ENCODE results near the gene GABARAPL1.

DNA sequence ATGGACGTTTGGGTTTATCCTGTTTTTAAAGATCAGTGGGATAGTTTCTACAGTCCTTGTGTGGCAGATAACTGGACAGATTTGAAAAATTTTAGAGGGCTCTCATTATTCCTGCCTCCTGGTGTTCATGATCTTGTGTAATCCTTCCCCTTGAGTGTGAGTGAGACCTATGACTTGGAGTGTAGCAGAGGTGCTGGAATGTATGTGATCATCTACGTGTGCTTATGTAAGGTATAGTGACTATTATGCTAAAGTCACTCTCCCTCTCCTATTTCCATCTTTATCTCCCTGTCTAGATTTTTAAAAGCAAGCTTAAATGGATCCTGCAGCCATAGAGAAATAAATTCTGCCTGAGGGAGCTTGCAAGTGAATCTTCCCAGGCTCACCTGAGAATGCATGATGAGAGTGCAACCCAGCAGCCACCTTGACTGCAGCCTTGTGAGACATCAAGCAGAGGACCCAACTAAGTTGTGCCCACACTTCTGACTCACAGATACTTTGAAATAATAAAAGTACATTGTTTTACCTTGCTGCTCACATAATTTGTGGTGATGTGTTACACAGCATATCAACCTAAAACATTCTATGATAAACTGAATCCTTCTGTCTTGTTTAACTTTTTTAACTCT is 37.6 kb upstream of the GABARAPL1 start:
- TF ChIP-seq, protein P1, sequence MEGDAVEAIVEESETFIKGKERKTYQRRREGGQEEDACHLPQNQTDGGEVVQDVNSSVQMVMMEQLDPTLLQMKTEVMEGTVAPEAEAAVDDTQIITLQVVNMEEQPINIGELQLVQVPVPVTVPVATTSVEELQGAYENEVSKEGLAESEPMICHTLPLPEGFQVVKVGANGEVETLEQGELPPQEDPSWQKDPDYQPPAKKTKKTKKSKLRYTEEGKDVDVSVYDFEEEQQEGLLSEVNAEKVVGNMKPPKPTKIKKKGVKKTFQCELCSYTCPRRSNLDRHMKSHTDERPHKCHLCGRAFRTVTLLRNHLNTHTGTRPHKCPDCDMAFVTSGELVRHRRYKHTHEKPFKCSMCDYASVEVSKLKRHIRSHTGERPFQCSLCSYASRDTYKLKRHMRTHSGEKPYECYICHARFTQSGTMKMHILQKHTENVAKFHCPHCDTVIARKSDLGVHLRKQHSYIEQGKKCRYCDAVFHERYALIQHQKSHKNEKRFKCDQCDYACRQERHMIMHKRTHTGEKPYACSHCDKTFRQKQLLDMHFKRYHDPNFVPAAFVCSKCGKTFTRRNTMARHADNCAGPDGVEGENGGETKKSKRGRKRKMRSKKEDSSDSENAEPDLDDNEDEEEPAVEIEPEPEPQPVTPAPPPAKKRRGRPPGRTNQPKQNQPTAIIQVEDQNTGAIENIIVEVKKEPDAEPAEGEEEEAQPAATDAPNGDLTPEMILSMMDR (IDR thresholded peaks at IDR 0.05): no peak
- TF ChIP-seq POLR2A (IDR thresholded peaks at IDR 0.05): no peak

Data from Peyer's patch (tissue), 4 donors.